ENCODE measurements around the gene INPP4B.

INPP4B gene

DNA sequence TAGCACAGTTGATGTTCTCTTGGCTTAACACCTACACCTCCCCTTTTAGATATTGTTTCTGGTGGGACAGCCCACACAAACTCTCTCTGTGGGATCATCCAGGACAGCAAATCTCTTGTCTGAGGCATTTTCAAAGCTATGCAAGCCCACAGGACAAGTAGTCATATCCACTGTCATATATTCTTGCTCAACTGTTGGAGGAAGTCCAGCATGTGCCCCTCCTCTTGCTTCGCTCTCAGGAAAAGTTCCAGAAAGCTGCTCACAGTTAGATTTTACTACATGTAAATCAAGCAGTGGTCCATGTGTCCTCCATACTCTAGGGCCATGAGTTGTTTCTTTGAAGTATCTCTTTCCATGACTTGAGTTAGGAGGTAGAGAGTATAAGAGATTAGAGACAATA lies 260.7 kb downstream of the INPP4B start:
- H3K4me1 ChIP-seq (ENCODE audit: insufficient read depth, poor library complexity, severe bottlenecking), result no peaks in the 10 kb centered on the region
- H3K4me3 ChIP-seq (ENCODE audit: severe bottlenecking), result no peak overlapping the region
- TF ChIP-seq, protein P1, sequence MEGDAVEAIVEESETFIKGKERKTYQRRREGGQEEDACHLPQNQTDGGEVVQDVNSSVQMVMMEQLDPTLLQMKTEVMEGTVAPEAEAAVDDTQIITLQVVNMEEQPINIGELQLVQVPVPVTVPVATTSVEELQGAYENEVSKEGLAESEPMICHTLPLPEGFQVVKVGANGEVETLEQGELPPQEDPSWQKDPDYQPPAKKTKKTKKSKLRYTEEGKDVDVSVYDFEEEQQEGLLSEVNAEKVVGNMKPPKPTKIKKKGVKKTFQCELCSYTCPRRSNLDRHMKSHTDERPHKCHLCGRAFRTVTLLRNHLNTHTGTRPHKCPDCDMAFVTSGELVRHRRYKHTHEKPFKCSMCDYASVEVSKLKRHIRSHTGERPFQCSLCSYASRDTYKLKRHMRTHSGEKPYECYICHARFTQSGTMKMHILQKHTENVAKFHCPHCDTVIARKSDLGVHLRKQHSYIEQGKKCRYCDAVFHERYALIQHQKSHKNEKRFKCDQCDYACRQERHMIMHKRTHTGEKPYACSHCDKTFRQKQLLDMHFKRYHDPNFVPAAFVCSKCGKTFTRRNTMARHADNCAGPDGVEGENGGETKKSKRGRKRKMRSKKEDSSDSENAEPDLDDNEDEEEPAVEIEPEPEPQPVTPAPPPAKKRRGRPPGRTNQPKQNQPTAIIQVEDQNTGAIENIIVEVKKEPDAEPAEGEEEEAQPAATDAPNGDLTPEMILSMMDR (IDR thresholded peaks at IDR 0.05; ENCODE audit: poor library complexity, severe bottlenecking), result no peak
- H3K27ac ChIP-seq (ENCODE audit: poor library complexity, severe bottlenecking), result no peak overlapping the region
- no peaks in the 10 kb centered on the region for H3K27me3 ChIP-seq (ENCODE audit: insufficient read depth, poor library complexity, severe bottlenecking)
- ATAC-seq (ENCODE audit: low read depth) (no peak), DNase-seq (ENCODE audit: low spot score) (no peak)
- H3K9me3 ChIP-seq (ENCODE audit: severe bottlenecking), result no peaks in the 10 kb centered on the region
- H3K36me3 ChIP-seq (ENCODE audit: low read depth), result no peaks in the 10 kb centered on the region

DNA sequence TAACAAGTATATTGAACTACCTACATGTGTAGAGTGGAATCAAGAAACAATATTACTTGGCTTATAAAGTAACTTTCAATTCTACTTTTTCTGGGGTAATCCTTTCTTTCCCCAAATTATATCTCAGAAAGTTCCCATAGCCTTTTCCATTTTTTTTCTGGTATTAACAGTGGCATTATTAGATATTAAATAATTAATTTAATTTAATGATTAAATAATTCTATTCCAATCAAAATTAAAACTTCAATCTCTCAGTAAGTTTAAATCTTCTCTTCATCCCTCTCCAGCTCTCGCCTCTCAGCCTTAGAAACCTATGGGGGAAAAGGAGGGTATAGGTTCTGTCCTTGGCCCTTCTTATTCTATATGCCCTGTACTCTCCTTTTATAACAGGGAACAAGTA lies 262.4 kb downstream of the INPP4B start:
- ATAC-seq (ENCODE audit: low read depth), result no peak
- H3K4me3 ChIP-seq (ENCODE audit: severe bottlenecking), result no peak overlapping the region
- H3K27me3 ChIP-seq (ENCODE audit: insufficient read depth, poor library complexity, severe bottlenecking), result no peaks in the 10 kb centered on the region
- H3K27ac ChIP-seq (ENCODE audit: poor library complexity, severe bottlenecking), result no peak overlapping the region
- TF ChIP-seq, protein P1 (IDR thresholded peaks at IDR 0.05; ENCODE audit: poor library complexity, severe bottlenecking), result no peak
- no peaks in the 10 kb centered on the region for H3K36me3 ChIP-seq (ENCODE audit: low read depth)
- no peaks in the 10 kb centered on the region for H3K9me3 ChIP-seq (ENCODE audit: severe bottlenecking)
- DNase-seq (ENCODE audit: low spot score), result no peak
- no peaks in the 10 kb centered on the region for H3K4me1 ChIP-seq (ENCODE audit: insufficient read depth, poor library complexity, severe bottlenecking)

DNA sequence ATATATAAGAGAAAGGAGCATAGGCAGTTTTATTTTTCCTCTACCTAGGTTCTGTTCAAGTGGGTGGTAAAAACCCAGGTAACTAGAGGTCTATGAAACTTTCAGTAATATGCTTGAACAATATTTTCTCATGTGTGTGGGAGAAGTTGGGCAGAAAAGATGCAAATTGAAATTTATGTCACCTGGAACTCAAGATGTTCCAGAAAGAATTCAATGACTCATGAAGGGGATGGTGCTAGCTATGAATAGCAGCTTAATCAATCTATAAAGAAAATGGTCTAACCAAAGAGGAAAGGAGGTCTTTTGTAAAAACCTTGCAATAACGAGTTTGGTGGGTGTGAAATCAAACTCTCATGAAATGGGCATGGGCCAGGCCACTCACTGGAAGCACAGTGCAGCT lies 263.8 kb downstream of the INPP4B start:
- TF ChIP-seq, protein P1 (IDR thresholded peaks at IDR 0.05; ENCODE audit: poor library complexity, severe bottlenecking), result no peak
- no peak for ATAC-seq (ENCODE audit: low read depth)
- no peaks in the 10 kb centered on the region for H3K4me1 ChIP-seq (ENCODE audit: insufficient read depth, poor library complexity, severe bottlenecking)
- H3K36me3 ChIP-seq (ENCODE audit: low read depth), result no peaks in the 10 kb centered on the region
- H3K4me3 ChIP-seq (ENCODE audit: severe bottlenecking), result no peak overlapping the region
- H3K9me3 ChIP-seq (ENCODE audit: severe bottlenecking), result no peaks in the 10 kb centered on the region
- no peaks in the 10 kb centered on the region for H3K27me3 ChIP-seq (ENCODE audit: insufficient read depth, poor library complexity, severe bottlenecking)
- DNase-seq (ENCODE audit: low spot score), result no peak
- H3K27ac ChIP-seq (ENCODE audit: poor library complexity, severe bottlenecking), result no peak overlapping the region

DNA sequence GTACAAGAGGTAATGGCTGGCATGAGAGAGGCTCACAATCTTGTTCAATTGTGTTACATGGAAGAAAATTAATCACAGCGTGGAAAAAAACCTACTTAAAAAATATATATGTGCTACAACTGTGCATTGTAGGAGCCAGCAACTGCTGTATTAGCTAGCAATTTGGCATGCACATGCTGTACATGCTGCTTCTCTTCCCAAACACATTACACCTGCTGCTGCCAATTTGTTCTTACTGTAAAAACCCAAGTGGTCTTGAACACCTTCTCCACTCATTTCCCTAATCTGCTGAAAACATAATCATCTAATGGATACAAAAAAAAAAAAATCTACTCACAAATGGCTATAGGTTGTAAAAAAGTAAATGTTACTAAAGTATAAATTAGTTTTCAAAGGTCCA lies 264.2 kb downstream of the INPP4B start:
- ATAC-seq (ENCODE audit: low read depth), result no peak
- DNase-seq (ENCODE audit: low spot score), result no peak
- Histone ChIP-seq H3K4me3 (ENCODE audit: severe bottlenecking) (no peak overlapping the region), H3K36me3 (ENCODE audit: low read depth) (no peaks in the 10 kb centered on the region), H3K27me3 (ENCODE audit: insufficient read depth, poor library complexity, severe bottlenecking) (no peaks in the 10 kb centered on the region), H3K4me1 (ENCODE audit: insufficient read depth, poor library complexity, severe bottlenecking) (no peaks in the 10 kb centered on the region), H3K9me3 (ENCODE audit: severe bottlenecking) (no peaks in the 10 kb centered on the region), H3K27ac (ENCODE audit: poor library complexity, severe bottlenecking) (no peak overlapping the region)
- TF ChIP-seq, protein P1 (IDR thresholded peaks at IDR 0.05; ENCODE audit: poor library complexity, severe bottlenecking), result no peak

DNA sequence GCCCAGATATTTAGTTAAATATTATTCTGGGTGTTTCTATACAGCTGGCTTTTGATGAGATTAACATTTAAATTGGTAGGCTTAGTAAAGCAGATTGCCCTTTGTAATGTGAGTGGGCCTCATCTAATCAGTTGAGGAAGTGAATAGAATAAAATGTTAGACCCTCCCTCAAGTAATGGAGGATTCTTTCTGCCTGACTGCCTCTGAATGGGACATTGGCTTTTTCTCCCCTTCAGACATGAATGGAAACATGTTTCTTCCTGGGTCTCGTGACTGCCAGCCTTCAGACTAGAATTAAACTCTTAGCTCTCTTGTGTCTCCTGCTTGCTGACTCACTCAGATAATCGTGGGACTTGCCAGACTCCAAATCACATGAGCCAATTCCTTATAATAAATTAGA lies 266.7 kb downstream of the INPP4B start:
- H3K9me3 ChIP-seq (ENCODE audit: severe bottlenecking), result no peaks in the 10 kb centered on the region
- ATAC-seq (ENCODE audit: low read depth) (no peak), DNase-seq (ENCODE audit: low spot score) (no peak)
- no peak overlapping the region for H3K4me3 ChIP-seq (ENCODE audit: severe bottlenecking)
- no peak overlapping the region for H3K27ac ChIP-seq (ENCODE audit: poor library complexity, severe bottlenecking)
- TF ChIP-seq, protein P1 (IDR thresholded peaks at IDR 0.05; ENCODE audit: poor library complexity, severe bottlenecking), result no peak
- no peaks in the 10 kb centered on the region for H3K27me3 ChIP-seq (ENCODE audit: insufficient read depth, poor library complexity, severe bottlenecking)
- H3K4me1 ChIP-seq (ENCODE audit: insufficient read depth, poor library complexity, severe bottlenecking), result no peaks in the 10 kb centered on the region
- H3K36me3 ChIP-seq (ENCODE audit: low read depth), result no peaks in the 10 kb centered on the region

Measured in RWPE2 (cell line).